ENCODE results near the gene DDX60. TPM values are rescaled to one million over a fixed set of nuclear protein-coding genes. Genes with fewer than 3 reads are reported as not detected.

DDX60 gene
- polyA plus RNA-seq, 2 donors = 0.90 to 1.8 TPM

- WGBS, 2 donors = 49 to 51% methylated on average over 4 of the region's 4 CpGs
- H3K27ac ChIP-seq (ENCODE audit: low read depth in 2 of 2, low read length in 1 of 2) = no peak overlapping the region
Measured at GRCh38 chr4:168199260-168199957, 119.1 kb downstream of the DDX60 start.

GRCh38 chr4:168197926-168198325 lies 120.6 kb downstream of the DDX60 start:
- H3K9me3 ChIP-seq (ENCODE audit: control insufficient read depth in 2 of 2, insufficient read depth in 1 of 2, low read depth in 1 of 2, low read length in 1 of 2) = peaks cover 0 to 4% of the 10 kb centered on the region in 2 donors
- no peak overlapping the region for H3K4me3 ChIP-seq (ENCODE audit: low read depth in 1 of 2, low read length in 2 of 2)
- no peak overlapping the region for H3K27ac ChIP-seq (ENCODE audit: low read depth in 2 of 2, low read length in 1 of 2)
- no peaks in the 10 kb centered on the region for H3K36me3 ChIP-seq (ENCODE audit: control insufficient read depth in 2 of 2, insufficient read depth in 2 of 2, low read length in 1 of 2)
- H3K4me1 ChIP-seq (ENCODE audit: control insufficient read depth in 2 of 2, insufficient read depth in 2 of 2, low read length in 1 of 2) = no peaks in the 10 kb centered on the region
- H3K27me3 ChIP-seq (ENCODE audit: control insufficient read depth in 1 of 2, insufficient read depth in 2 of 2, low read length in 2 of 2) = no peaks in the 10 kb centered on the region

More at GRCh38 chr4:168199260-168199957, 119.1 kb downstream of the DDX60 start:
- no peaks in the 10 kb centered on the region for H3K4me1 ChIP-seq (ENCODE audit: control insufficient read depth in 2 of 2, insufficient read depth in 2 of 2, low read length in 1 of 2)
- no peak overlapping the region for H3K4me3 ChIP-seq (ENCODE audit: low read depth in 1 of 2, low read length in 2 of 2)
- no peaks in the 10 kb centered on the region for H3K27me3 ChIP-seq (ENCODE audit: control insufficient read depth in 1 of 2, insufficient read depth in 2 of 2, low read length in 2 of 2)
- no peaks in the 10 kb centered on the region for H3K36me3 ChIP-seq (ENCODE audit: control insufficient read depth in 2 of 2, insufficient read depth in 2 of 2, low read length in 1 of 2)
- peaks cover 6 to 8% of the 10 kb centered on the region in 2 donors for H3K9me3 ChIP-seq (ENCODE audit: control insufficient read depth in 2 of 2, insufficient read depth in 1 of 2, low read depth in 1 of 2, low read length in 1 of 2)

- no peaks in the 10 kb centered on the region for H3K36me3 ChIP-seq (ENCODE audit: control insufficient read depth in 2 of 2, insufficient read depth in 2 of 2, low read length in 1 of 2)
- no peak overlapping the region for H3K4me3 ChIP-seq (ENCODE audit: low read depth in 1 of 2, low read length in 2 of 2)
- no peaks in the 10 kb centered on the region for H3K4me1 ChIP-seq (ENCODE audit: control insufficient read depth in 2 of 2, insufficient read depth in 2 of 2, low read length in 1 of 2)
- H3K27ac ChIP-seq (ENCODE audit: low read depth in 2 of 2, low read length in 1 of 2) = no peak overlapping the region
- 78 to 92% methylated on average over 1 of the region's 1 CpG for WGBS, 2 donors
- H3K27me3 ChIP-seq (ENCODE audit: control insufficient read depth in 1 of 2, insufficient read depth in 2 of 2, low read length in 2 of 2) = no peaks in the 10 kb centered on the region
- H3K9me3 ChIP-seq (ENCODE audit: control insufficient read depth in 2 of 2, insufficient read depth in 1 of 2, low read depth in 1 of 2, low read length in 1 of 2) = no peaks in the 10 kb centered on the region
Measured at GRCh38 chr4:168188754-168189153, 129.8 kb downstream of the DDX60 start.

- H3K27me3 ChIP-seq (ENCODE audit: control insufficient read depth in 1 of 2, insufficient read depth in 2 of 2, low read length in 2 of 2) = no peaks in the 10 kb centered on the region
- H3K27ac ChIP-seq (ENCODE audit: low read depth in 2 of 2, low read length in 1 of 2) = no peak overlapping the region
- no peaks in the 10 kb centered on the region for H3K36me3 ChIP-seq (ENCODE audit: control insufficient read depth in 2 of 2, insufficient read depth in 2 of 2, low read length in 1 of 2)
- 27 to 33% methylated on average over 6 of the region's 6 CpGs for WGBS, 2 donors
- no peak overlapping the region for H3K4me3 ChIP-seq (ENCODE audit: low read depth in 1 of 2, low read length in 2 of 2)
- H3K9me3 ChIP-seq (ENCODE audit: control insufficient read depth in 2 of 2, insufficient read depth in 1 of 2, low read depth in 1 of 2, low read length in 1 of 2) = no peaks in the 10 kb centered on the region
- no peaks in the 10 kb centered on the region for H3K4me1 ChIP-seq (ENCODE audit: control insufficient read depth in 2 of 2, insufficient read depth in 2 of 2, low read length in 1 of 2)
Measured at GRCh38 chr4:168183717-168184571, 134.6 kb downstream of the DDX60 start.

- 67 to 82% methylated on average over 5 of the region's 5 CpGs for WGBS, 2 donors
- Histone ChIP-seq H3K4me1 (ENCODE audit: control insufficient read depth in 2 of 2, insufficient read depth in 2 of 2, low read length in 1 of 2) (no peaks in the 10 kb centered on the region), H3K27me3 (ENCODE audit: control insufficient read depth in 1 of 2, insufficient read depth in 2 of 2, low read length in 2 of 2) (no peaks in the 10 kb centered on the region), H3K4me3 (ENCODE audit: low read depth in 1 of 2, low read length in 2 of 2) (no peak overlapping the region), H3K27ac (ENCODE audit: low read depth in 2 of 2, low read length in 1 of 2) (no peak overlapping the region), H3K36me3 (ENCODE audit: control insufficient read depth in 2 of 2, insufficient read depth in 2 of 2, low read length in 1 of 2) (no peaks in the 10 kb centered on the region), H3K9me3 (ENCODE audit: control insufficient read depth in 2 of 2, insufficient read depth in 1 of 2, low read depth in 1 of 2, low read length in 1 of 2) (no peaks in the 10 kb centered on the region)
Measured at GRCh38 chr4:168177546-168178149, 140.9 kb downstream of the DDX60 start.

- Histone ChIP-seq H3K4me1 (ENCODE audit: control insufficient read depth in 2 of 2, insufficient read depth in 2 of 2, low read length in 1 of 2) (no peaks in the 10 kb centered on the region), H3K9me3 (ENCODE audit: control insufficient read depth in 2 of 2, insufficient read depth in 1 of 2, low read depth in 1 of 2, low read length in 1 of 2) (no peaks in the 10 kb centered on the region), H3K36me3 (ENCODE audit: control insufficient read depth in 2 of 2, insufficient read depth in 2 of 2, low read length in 1 of 2) (no peaks in the 10 kb centered on the region), H3K27ac (ENCODE audit: low read depth in 2 of 2, low read length in 1 of 2) (no peak overlapping the region), H3K4me3 (ENCODE audit: low read depth in 1 of 2, low read length in 2 of 2) (no peak overlapping the region), H3K27me3 (ENCODE audit: control insufficient read depth in 1 of 2, insufficient read depth in 2 of 2, low read length in 2 of 2) (no peaks in the 10 kb centered on the region)
- WGBS, 2 donors = 88 to 90% methylated on average over 6 of the region's 6 CpGs
Measured at GRCh38 chr4:168174308-168174707, 144.2 kb downstream of the DDX60 start.

- no peak overlapping the region for H3K4me3 ChIP-seq (ENCODE audit: low read depth in 1 of 2, low read length in 2 of 2)
- no peaks in the 10 kb centered on the region for H3K9me3 ChIP-seq (ENCODE audit: control insufficient read depth in 2 of 2, insufficient read depth in 1 of 2, low read depth in 1 of 2, low read length in 1 of 2)
- WGBS, 2 donors = 57 to 71% methylated on average over 6 of the region's 6 CpGs
- H3K4me1 ChIP-seq (ENCODE audit: control insufficient read depth in 2 of 2, insufficient read depth in 2 of 2, low read length in 1 of 2) = no peaks in the 10 kb centered on the region
- no peaks in the 10 kb centered on the region for H3K27me3 ChIP-seq (ENCODE audit: control insufficient read depth in 1 of 2, insufficient read depth in 2 of 2, low read length in 2 of 2)
- H3K27ac ChIP-seq (ENCODE audit: low read depth in 2 of 2, low read length in 1 of 2) = no peak overlapping the region
- no peaks in the 10 kb centered on the region for H3K36me3 ChIP-seq (ENCODE audit: control insufficient read depth in 2 of 2, insufficient read depth in 2 of 2, low read length in 1 of 2)
Measured at GRCh38 chr4:168167714-168168284, 150.8 kb downstream of the DDX60 start.

Other genes starting within 250 kb of the DDX60 start
- gene ANXA10, start 226.2 kb downstream of the DDX60 start, polyA plus RNA-seq = under 1 TPM; 0.02 to 0.51 TPM
- 1 to 10 TPM; 1.6 to 4.4 TPM for gene DDX60L, start 161.7 kb upstream of the DDX60 start, polyA plus RNA-seq
- 100 to 1,000 TPM in 1 of 2 donors, 10 to 100 TPM in 1; 34.7 to 101 TPM for gene PALLD, start 178.3 kb upstream of the DDX60 start, polyA plus RNA-seq

Measured in esophagus (tissue), 2 donors.